Sigmoid colon (tissue), 7 donors: ENCODE measurements around the gene LRRC36. TPM values are rescaled to one million over a fixed set of nuclear protein-coding genes. Genes with fewer than 3 reads are reported as not detected.

Experiments
- DNase-seq: peaks from one replicate; pipeline ENCODE4 v3.0.0-alpha.2; 2019
- H3K27ac ChIP-seq, 4 donors: fragments of 200-600 bp; sonication (generic); one replicate each; pipeline ENCODE4 v1.5.1; 2016 to 2019; ENCODE audit warnings: mild to moderate bottlenecking in 1 of 4
- H3K27me3 ChIP-seq, 3 donors: fragments of 200-600 bp; sonication (generic); one replicate each; pipeline ENCODE4 v1.5.1; 2019; ENCODE audit warnings: mild to moderate bottlenecking in 1 of 3
- H3K36me3 ChIP-seq, 4 donors: fragments of 200-600 bp; sonication (generic); one replicate each; pipeline ENCODE4 v1.5.1; 2016 to 2019
- H3K4me1 ChIP-seq, 4 donors: fragments of 200-600 bp; sonication (generic); one replicate each; pipeline ENCODE4 v1.5.1; 2017 to 2019
- H3K4me3 ChIP-seq, 4 donors: fragments of 200-600 bp; sonication (generic); one replicate each; pipeline ENCODE4 v1.5.1; 2017 to 2019; ENCODE audit warnings: mild to moderate bottlenecking in 2 of 4, moderate library complexity in 1 of 4
- H3K9me3 ChIP-seq, 4 donors: fragments of 200-600 bp in 3 of 4; sonication (generic) in 3 of 4; one replicate each; pipeline versions ENCODE4 v1.5.1 to v1.6.1; 2013 to 2019
- CTCF ChIP-seq, 4 experiments: fragments of 450-650 bp in 3 of 4; fragments of 200-600 bp in 1 of 4; IDR thresholded peaks; one replicate each; pipeline ENCODE4 v1.5.1; 2016 to 2019; ENCODE audit warnings: antibody characterized with exemption in 4 of 4, mild to moderate bottlenecking in 3 of 4, moderate library complexity in 2 of 4
- EP300 ChIP-seq, 4 donors: sonication (generic); formaldehyde crosslinking; IDR thresholded peaks; one replicate each; pipeline ENCODE4 v1.6.1; 2017; ENCODE audit warnings: antibody characterized with exemption in 4 of 4
- POLR2A ChIP-seq, 2 donors: fragments of 450-650 bp; IDR thresholded peaks; one replicate each; pipeline ENCODE4 v1.6.1; 2016; ENCODE audit warnings: antibody characterized with exemption in 2 of 2, mild to moderate bottlenecking in 2 of 2, moderate library complexity in 2 of 2
- POLR2AphosphoS5 ChIP-seq, 4 donors: sonication (generic); formaldehyde crosslinking; IDR thresholded peaks; one replicate each; pipeline ENCODE4 v1.6.1; 2017; ENCODE audit warnings: antibody characterized with exemption in 4 of 4
- WGBS, 2 donors: extraction: QIAGEN DNeasy Blood & Tissue Kit; methylation state at CpG; one replicate each; pipeline ENCODE4 v1.1.7; 2013; 5-methylcytosine and 5-hydroxymethylcytosine counted together
- intact Hi-C: fragments of 100-400 bp; cut with DNase I; formaldehyde crosslinking; loops from one replicate; pipeline ENCODE4 v1.15.1; 2023
- polyA plus RNA-seq, 3 donors: library from polyadenylated mRNA; stranded (reverse); fragments of 200-250 nt; gene quantifications; one replicate each; pipeline ENCODE4 v1.2.3, GENCODE V29; 2013
- total RNA-seq, 4 donors: library from RNA; depleted of rRNA; stranded (reverse); fragments of >200 nt; gene quantifications; one replicate each; pipeline ENCODE4 v1.1.0, GENCODE V29; 2016
- donor health status: healthy with polysubstance abuse.
- donor health status: Bipolar disorder and iron deficiency.
- donor health status: healthy.

The LRRC36 gene
- total and polyA plus RNA-seq, 7 donors: 0.55 to 0.74 TPM; not detected in 5

- Histone ChIP-seq H3K36me3 (no peaks in the 10 kb centered on the region), H3K4me1 (peaks cover 0 to 17% (median 11%) of the 10 kb centered on the region in 4 donors), H3K4me3 (no peak overlapping the region), H3K27me3 (no peaks in the 10 kb centered on the region), H3K27ac (peak overlapping the region; percentile 25 to 62 (median 56)), H3K9me3 (no peaks in the 10 kb centered on the region)
- DNase-seq: peak; percentile 80
- intact Hi-C loops: loop anchor here (5.0 kb wide), 1 partner anchor 34 kb away; no protein-coding TSS in a partner anchor
- WGBS, 2 donors: 85 to 89% methylated on average over 18 of the region's 18 CpGs
- TF ChIP-seq POLR2AphosphoS5 (IDR thresholded peaks at IDR 0.05): peak in 1 of 4 donors; percentile 12
- TF ChIP-seq POLR2A (IDR thresholded peaks at IDR 0.05): no peak
Observed at GRCh38 chr16:67406111-67406971, 79.7 kb downstream of the LRRC36 start.

DNA sequence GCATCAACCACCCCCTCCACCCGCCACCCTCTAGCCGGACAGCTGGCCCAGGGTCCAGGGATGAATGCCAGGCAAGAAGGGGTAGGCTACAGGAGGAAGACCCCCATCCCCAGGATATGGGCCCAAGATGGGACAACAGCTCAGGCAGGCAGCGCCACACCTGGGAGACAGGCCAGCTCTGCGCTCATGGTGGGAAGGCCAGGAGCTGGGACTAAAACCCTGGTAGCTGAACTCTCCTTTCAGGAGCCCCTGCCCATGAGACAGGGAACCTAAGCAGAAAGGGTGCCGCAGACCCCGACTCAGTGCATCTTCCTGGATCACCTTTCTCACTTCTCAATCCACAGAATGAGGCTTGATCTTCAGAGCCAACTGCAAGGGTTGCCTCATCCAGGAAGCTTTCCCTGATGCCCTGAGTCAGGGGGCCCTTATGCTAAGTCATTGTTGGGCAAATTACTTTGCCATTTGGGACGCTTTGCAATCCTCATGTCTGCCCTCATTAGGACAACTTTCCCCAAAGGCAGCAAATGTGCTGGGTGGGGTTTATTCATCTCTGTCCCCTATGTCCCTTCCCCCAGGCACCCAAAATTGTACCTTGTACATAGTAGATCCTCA, 80.7 kb downstream of the LRRC36 start:
- H3K27ac ChIP-seq: peak overlapping the region in 3 of 4 donors; percentile 53 to 62 (median 59)
- intact Hi-C loops: loop anchor here (5.0 kb wide), 1 partner anchor 35 kb away; no protein-coding TSS in a partner anchor
- no peak for DNase-seq

GRCh38 chr16:67407788-67408452, 81.3 kb downstream of the LRRC36 start:
- Histone ChIP-seq H3K9me3 (no peaks in the 10 kb centered on the region), H3K4me1 (peaks cover 0 to 17% (median 11%) of the 10 kb centered on the region in 4 donors), H3K27ac (no peak overlapping the region), H3K4me3 (no peak overlapping the region), H3K36me3 (no peaks in the 10 kb centered on the region), H3K27me3 (no peaks in the 10 kb centered on the region)
- DNase-seq: no peak
- intact Hi-C loops: loop anchor here (5.0 kb wide), 1 partner anchor 36 kb away; no protein-coding TSS in a partner anchor
- TF ChIP-seq CTCF (IDR thresholded peaks at IDR 0.05) (no peak), POLR2AphosphoS5 (IDR thresholded peaks at IDR 0.05) (no peak), EP300 (IDR thresholded peaks at IDR 0.05) (no peak), POLR2A (IDR thresholded peaks at IDR 0.05) (no peak)
- 77 to 86% methylated on average over 6 of the region's 6 CpGs for WGBS, 2 donors

More for the DNA sequence above, 80.7 kb downstream of the LRRC36 start:
- 92 to 93% methylated on average over 7 of the region's 7 CpGs for WGBS, 2 donors
- Histone ChIP-seq H3K4me1 (peaks cover 0 to 17% (median 11%) of the 10 kb centered on the region in 4 donors), H3K36me3 (no peaks in the 10 kb centered on the region), H3K27me3 (no peaks in the 10 kb centered on the region), H3K9me3 (no peaks in the 10 kb centered on the region), H3K4me3 (no peak overlapping the region)
- no peak for TF ChIP-seq EP300 (IDR thresholded peaks at IDR 0.05)
- TF ChIP-seq CTCF (IDR thresholded peaks at IDR 0.05): no peak
- TF ChIP-seq POLR2A (IDR thresholded peaks at IDR 0.05): no peak
- TF ChIP-seq POLR2AphosphoS5 (IDR thresholded peaks at IDR 0.05): no peak

DNA sequence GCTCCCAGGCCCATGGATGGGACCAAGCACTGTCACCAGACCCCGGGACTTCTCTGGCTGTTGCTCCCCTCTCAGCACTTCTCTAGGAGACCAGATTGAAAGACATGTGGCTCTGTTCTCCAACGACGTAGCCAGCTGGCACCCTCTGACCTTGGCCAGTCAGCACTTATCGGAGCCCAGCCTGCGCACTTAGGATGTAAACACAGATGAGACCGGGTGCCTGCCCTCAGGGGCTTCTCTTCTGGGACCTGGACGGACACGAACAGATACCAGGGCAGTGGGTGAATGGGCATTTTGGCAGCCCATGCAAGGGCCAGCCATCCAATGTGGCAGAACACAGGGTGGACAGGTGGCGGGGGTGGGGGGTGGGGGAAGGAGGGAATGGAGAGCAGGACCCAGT, 83.0 kb downstream of the LRRC36 start:
- TF ChIP-seq EP300 (IDR thresholded peaks at IDR 0.05) (no peak), POLR2AphosphoS5 (IDR thresholded peaks at IDR 0.05) (no peak), CTCF (IDR thresholded peaks at IDR 0.05) (no peak)
- H3K9me3 ChIP-seq: no peaks in the 10 kb centered on the region
- 91 to 94% methylated on average over 9 of the region's 9 CpGs for WGBS, 2 donors
- no peak for DNase-seq
- no peak overlapping the region for H3K4me3 ChIP-seq
- H3K36me3 ChIP-seq: peaks cover 0 to 7% (median 0%) of the 10 kb centered on the region in 4 donors
- no peak overlapping the region for H3K27ac ChIP-seq
- intact Hi-C loops: loop anchor here (5.0 kb wide), 1 partner anchor 37 kb away; no protein-coding TSS in a partner anchor
- no peaks in the 10 kb centered on the region for H3K27me3 ChIP-seq
- H3K4me1 ChIP-seq: peaks cover 0 to 25% (median 11%) of the 10 kb centered on the region in 4 donors
